ENCODE data around the gene LRRC32.
A peak's percentile ranks its signal among the peaks of the same experiment; 100 is the strongest.

LRRC32 gene

GRCh38 chr11:76661834-76662434 is 8.6 kb downstream of the LRRC32 start:
- no peak for DNase-seq

GRCh38 chr11:76661306-76661751 is 9.2 kb downstream of the LRRC32 start:
- DNase-seq, result no peak

GRCh38 chr11:76660533-76661305 is 9.8 kb downstream of the LRRC32 start:
- no peak for DNase-seq

GRCh38 chr11:76659672-76660532 is 10.6 kb downstream of the LRRC32 start:
- no peak for DNase-seq

GRCh38 chr11:76658651-76659650 is 11.6 kb downstream of the LRRC32 start:
- DNase-seq, result no peak

- DNase-seq, result no peak
Observed at GRCh38 chr11:76658231-76658630, 12.3 kb downstream of the LRRC32 start.

- DNase-seq, result no peak
Observed at GRCh38 chr11:76657187-76658170, 13.1 kb downstream of the LRRC32 start.

GRCh38 chr11:76656571-76657081 is 13.9 kb downstream of the LRRC32 start:
- no peak for DNase-seq

GRCh38 chr11:76656050-76656531 is 14.5 kb downstream of the LRRC32 start:
- no peak for DNase-seq

- no peak for DNase-seq
Observed at GRCh38 chr11:76655501-76656049, 15.0 kb downstream of the LRRC32 start.

- DNase-seq, result no peak
Observed at GRCh38 chr11:76654980-76655379, 15.6 kb downstream of the LRRC32 start.

GRCh38 chr11:76654298-76654851 is 16.2 kb downstream of the LRRC32 start:
- no peak for DNase-seq

- peak; percentile 36 for DNase-seq
Observed at GRCh38 chr11:76653674-76654284, 16.8 kb downstream of the LRRC32 start.

- no peak for DNase-seq
Observed at GRCh38 chr11:76653012-76653673, 17.4 kb downstream of the LRRC32 start.

- no peak for DNase-seq
Observed at GRCh38 chr11:76649851-76650372, 20.6 kb downstream of the LRRC32 start.

- DNase-seq, result no peak
Observed at GRCh38 chr11:76649011-76649410, 21.5 kb downstream of the LRRC32 start.

GRCh38 chr11:76648061-76648460 is 22.5 kb downstream of the LRRC32 start:
- no peak for DNase-seq

GRCh38 chr11:76646882-76647534 is 23.5 kb downstream of the LRRC32 start:
- DNase-seq, result no peak

Measured in EL (cell line).